Activated CD4-positive, alpha-beta T cell treated with anti-CD3 and anti-CD28 coated beads for 4 hours (primary cell): ENCODE measurements around the gene DIP2B.

ENCODE experiments used
- DNase-seq, 2 donors: peaks; one replicate each; pipeline ENCODE4 v3.0.0-alpha.2; 2020

The DIP2B gene

GRCh38 chr12:50689437-50689836 is 184.7 kb downstream of the DIP2B start:
- DNase-seq: no peak

DNA sequence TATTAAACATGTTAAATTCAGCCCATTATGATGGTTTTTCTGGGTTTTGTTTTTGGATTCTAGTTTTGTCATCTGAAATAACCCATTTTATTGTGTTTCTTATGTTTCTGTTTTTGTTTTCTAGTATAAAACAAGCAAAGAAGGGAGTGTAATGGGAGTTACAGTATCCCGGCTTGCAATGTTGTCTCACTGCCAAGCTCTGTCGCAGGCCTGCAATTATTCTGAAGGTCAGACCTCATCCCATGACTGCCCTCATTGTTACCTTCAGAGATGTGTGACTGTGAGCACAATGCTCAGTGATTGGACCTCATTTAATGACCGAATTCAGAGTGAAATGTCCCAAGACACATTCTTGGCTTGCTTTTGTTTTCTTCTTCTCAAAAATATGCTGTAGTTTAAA is 186.1 kb downstream of the DIP2B start:
- DNase-seq: no peak

- no peak for DNase-seq
Observed at GRCh38 chr12:50695961-50696360, 191.2 kb downstream of the DIP2B start.

GRCh38 chr12:50696931-50697330 is 192.1 kb downstream of the DIP2B start:
- no peak for DNase-seq

- DNase-seq: no peak
Observed at GRCh38 chr12:50699154-50699553, 194.4 kb downstream of the DIP2B start.

- DNase-seq: no peak
Observed at GRCh38 chr12:50699940-50700339, 195.2 kb downstream of the DIP2B start.

DNA sequence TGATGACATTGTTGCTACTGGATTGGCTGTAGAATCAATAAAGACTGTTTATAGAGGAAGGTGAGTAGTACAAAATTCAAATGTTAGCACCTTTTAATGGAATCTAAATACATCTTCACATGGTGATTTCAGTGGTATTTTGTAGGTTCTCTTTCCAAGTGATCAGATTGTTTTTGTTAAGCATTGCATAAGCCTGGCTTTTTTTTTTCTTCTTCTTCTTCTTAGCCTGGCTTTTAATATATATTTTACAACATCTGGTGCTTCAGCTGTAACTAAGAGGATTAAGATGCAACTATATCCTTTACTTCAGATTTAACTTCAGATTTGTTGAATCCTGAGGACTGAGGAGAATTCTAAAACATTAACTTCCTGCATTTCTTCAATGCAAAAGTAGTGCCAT is 201.8 kb downstream of the DIP2B start:
- DNase-seq: no peak

DNA sequence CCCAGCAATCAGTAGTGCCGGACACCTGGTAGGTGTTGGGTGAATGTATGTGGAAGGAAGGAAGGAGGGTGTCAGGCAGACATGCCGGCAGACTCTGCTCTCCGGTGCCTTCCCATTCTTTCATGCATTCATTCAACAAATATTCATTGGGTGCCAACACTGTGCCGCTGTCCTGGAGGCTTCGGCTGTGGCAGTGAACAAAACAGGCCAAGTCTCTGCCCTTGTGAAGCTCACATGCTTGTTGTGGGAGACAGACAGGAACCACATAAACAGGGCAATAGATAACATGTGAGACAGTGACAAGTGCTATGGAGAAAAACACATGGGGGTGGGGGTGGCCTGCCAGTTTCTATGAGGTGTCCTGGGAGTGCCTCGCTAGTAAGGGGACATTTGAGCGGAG is 202.6 kb downstream of the DIP2B start:
- no peak for DNase-seq

- no peak for DNase-seq
Observed at GRCh38 chr12:50708631-50709030, 203.8 kb downstream of the DIP2B start.

DNA sequence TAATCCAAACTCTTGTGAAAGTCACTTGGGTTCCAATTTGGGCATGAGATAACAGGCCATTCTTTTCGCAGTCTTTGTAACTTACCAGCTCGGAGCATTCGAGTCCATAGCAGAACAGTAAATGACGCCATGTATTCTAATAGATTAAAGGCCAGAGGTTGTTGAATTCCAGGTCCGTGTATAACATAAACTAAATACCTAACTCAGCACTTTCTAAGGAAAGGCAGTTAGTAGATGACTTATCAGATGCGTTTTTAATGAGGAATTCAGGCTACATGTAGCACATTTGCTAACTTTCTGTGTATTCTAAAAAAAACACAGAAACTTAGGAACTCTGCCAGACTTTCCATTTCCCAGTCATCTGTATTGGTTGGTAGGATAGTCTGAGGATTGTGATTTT is 206.3 kb downstream of the DIP2B start:
- no peak for DNase-seq

GRCh38 chr12:50715174-50715573 is 210.4 kb downstream of the DIP2B start:
- DNase-seq: no peak

DNA sequence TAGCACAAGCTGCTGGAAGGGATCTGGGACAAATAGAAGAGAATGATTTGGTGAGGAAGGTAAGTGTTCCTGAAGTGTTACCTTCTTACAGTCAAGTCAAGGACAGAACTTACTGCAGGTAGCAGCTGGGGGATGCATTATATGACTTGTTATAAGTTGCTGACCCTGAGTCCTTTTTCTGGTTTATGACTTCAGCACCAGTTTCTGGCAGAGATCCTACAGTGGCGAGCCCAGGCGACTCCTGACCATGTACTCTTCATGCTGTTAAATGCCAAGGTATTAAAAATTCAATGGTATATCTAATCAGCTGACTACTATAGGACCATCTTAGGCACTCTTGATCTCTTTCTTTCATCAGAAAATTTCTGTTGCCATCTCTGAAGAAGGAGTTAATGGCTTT is 214.0 kb downstream of the DIP2B start:
- no peak for DNase-seq

DNA sequence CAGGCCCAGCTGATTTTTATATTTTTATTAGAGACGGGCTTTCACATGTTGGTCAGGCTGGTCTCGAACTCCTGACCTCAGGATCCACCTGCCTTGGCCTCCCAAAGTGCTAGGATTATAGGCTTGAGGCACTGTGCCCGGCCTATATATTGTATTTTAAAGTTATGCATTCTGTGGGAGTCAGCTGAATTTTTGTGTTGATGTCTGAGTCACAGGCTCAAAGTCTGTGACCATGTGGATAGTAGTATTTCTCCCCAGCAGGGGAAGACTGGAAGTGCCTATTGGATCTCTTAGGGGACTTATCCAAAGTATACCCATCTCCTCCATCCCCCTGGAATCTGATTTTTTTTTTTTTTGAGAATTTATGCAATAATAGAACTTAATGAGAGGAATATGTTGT is 215.3 kb downstream of the DIP2B start:
- no peak for DNase-seq

GRCh38 chr12:50720501-50720900 is 215.7 kb downstream of the DIP2B start:
- DNase-seq: no peak

GRCh38 chr12:50723865-50724264 is 219.1 kb downstream of the DIP2B start:
- no peak for DNase-seq

DNA sequence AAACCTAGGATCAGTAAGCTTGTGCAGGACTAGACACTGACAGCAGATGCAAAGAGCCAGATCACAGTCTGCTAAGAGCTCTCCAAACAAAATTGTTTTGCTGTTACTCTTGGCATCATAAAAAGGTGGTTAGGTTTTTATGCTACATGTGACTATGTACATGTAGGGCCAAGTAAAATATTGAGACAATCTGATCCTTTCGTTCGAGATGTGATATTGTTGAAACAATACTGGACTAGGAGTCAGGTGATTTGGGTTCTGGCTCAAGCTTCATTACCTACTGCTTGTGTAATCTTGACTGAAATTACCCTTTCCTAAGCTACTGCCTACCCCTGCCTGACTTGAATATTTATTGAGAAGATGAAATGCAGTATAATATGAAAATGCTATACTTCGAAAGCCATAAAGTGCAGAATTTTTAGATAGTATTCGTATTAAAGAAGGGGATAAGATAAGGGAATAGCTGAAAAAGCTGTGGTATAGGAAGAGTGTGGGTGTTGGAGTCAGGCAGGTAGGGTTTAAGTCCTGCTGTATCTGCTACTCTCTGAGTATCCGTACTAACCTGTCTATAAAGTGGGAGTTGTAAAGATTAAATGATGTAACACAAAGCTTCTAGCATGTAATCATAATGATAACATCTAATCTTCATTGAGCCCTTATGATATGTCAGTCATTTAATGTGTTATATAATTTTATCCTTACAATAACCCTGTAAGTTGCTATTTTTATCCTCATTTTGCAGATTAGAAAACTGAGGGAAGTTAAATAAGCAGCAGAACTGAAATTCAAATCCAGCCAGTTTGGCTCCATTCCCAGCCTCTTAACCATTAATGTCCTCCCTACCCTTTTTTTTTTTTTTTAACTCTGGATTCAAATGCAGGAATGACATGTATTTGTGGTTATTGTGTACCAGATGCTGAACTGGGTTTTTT is 220.5 kb downstream of the DIP2B start:
- DNase-seq: no peak

DNA sequence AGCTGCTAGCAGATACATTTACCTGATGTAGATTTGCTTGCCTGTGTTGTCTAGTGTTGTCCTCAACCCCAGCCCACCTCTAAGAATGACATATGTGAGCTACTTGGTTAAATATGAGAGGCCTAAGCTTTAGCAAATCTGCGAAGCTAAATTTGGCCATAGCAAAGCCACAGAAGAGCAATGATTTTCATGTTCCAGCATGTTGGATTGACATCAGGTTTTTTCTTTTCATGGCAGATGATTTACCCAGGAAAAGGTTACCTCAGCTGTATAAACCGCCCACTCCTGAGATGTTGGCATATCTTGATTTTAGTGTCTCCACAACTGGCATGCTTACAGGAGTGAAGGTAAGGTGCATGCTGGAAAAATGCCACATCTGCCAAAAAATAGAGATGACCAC is 222.7 kb downstream of the DIP2B start:
- no peak for DNase-seq

DNA sequence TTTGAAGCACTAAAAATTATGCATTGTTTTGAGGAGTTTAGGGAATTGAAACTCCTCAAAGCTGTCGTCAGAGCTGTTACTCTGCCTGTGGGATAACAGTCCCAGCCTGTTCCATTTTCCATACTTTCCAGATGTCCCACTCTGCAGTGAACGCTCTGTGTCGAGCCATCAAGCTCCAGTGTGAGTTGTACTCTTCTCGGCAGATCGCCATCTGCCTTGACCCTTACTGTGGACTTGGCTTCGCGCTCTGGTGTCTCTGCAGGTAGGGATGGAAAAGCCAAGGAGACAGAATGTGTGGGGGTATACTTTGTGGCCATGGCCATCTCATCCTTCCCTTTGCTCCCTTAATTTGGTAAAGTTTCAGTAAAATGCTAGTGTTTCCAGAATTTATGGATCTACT is 223.6 kb downstream of the DIP2B start:
- DNase-seq: no peak

- DNase-seq: no peak
Observed at GRCh38 chr12:50728841-50729240, 224.1 kb downstream of the DIP2B start.

DNA sequence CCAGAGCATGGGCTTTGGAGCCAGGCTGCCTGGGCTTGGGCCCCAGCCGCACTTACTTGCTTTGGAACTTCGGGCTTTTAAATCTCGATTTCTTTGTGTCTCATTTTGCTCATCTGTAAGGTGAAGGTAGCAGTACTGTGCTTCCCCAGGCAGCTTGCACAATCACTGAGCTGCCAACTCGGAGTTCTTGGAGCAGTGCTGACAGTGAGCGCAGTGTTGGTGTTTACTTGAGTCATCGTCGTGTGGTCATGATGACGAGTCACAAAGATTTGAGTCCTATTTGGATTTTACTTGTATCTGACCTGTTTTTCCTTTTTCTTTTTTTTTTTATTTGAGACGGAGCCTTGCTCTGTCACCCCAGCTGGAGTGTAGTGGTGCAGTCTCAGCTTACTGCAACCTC is 227.8 kb downstream of the DIP2B start:
- DNase-seq: no peak

DNA sequence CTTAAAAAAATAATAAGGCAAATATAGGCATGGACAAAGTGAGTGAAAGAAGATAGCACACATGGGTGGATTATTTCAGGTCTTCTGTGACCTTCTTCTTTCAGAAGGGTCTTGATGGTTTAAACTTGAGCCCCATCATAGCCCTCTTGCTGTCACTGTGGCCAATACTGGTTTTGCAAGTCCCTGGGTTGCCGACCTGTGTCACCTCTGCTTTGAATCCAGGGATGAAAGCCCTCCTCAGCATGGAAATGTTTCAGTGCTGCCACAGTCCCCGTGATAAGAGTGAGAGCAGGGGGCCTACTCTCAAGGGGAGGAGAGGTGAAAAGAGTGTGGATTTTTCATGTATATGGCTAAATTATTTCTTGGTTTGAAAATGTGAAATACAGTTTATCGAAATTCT is 228.9 kb downstream of the DIP2B start:
- no peak for DNase-seq

GRCh38 chr12:50734409-50735263 is 229.9 kb downstream of the DIP2B start:
- DNase-seq: no peak

- no peak for DNase-seq
Observed at GRCh38 chr12:50739611-50740010, 234.8 kb downstream of the DIP2B start.

DNA sequence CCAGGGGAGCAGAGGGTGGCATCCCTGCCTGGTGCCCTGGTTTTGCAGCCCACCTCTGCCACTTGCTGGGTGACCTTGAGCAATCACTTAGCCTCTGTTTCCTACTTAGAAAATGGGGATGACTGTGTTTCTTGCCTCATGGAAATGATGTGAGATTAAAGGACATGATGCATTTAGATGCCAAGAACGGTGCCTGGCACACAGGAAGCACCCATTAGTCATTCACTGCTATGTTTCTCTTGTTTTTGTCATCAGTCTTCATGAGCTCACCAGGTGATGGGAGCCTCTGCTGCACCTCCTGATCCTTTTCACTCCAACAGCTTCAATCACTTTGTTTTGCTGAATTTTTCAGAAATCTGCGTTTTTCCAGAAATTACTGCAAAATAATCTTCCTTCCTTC is 235.5 kb downstream of the DIP2B start:
- no peak for DNase-seq
